Measurements from ENCODE around the gene SERPINB10. TPM values are rescaled to one million over a fixed set of nuclear protein-coding genes. Genes with fewer than 3 reads are reported as not detected.

SERPINB10 gene
- total RNA-seq, 1 experiment from 2014 or later: not detected

- TF ChIP-seq ARID4B (CRISPR knock-in tag; IDR thresholded peaks at IDR 0.05; ENCODE audit: borderline replicate concordance) (no peak), ZNF121 (CRISPR knock-in tag; IDR thresholded peaks at IDR 0.05) (no peak), ZNF532 (CRISPR knock-in tag; IDR thresholded peaks at IDR 0.05; ENCODE audit: borderline replicate concordance) (no peak), USF2 (CRISPR knock-in tag; IDR thresholded peaks at IDR 0.05) (no peak)
- DNase-seq (ENCODE audit: low spot score) (no peak), ATAC-seq (no peak)
- CTCF ChIA-PET: interaction anchor here (0.9 to 1.0 kb wide), 2 partner anchors 10 to 18 kb away, joined by 3 read pairs; no protein-coding TSS in a partner anchor
- no peaks in the 10 kb centered on the region; the same call in 1 of the 2 replicates for H3K36me3 Mint-ChIP-seq
- H3K27ac Mint-ChIP-seq: no peak overlapping the region
- peaks cover 12% of the 10 kb centered on the region for H3K4me1 Mint-ChIP-seq
- no peaks in the 10 kb centered on the region for H3K27me3 Mint-ChIP-seq (ENCODE audit: low read depth)
- POLR2A ChIA-PET: interaction anchor here (0.6 kb wide), 1 partner anchor 154 kb away, joined by 3 read pairs; no protein-coding TSS in a partner anchor
- H3K4me3 Mint-ChIP-seq: no peak overlapping the region
- peaks cover 6% of the 10 kb centered on the region for H3K9me3 Mint-ChIP-seq
These were observed 46.1 kb downstream of the SERPINB10 start for GRCh38 chr18:63953811-63954210.

- no peaks in the 10 kb centered on the region for H3K36me3 Mint-ChIP-seq
- TF ChIP-seq PRRX2 (CRISPR knock-in tag; IDR thresholded peaks at IDR 0.05) (no peak), RELA (CRISPR knock-in tag; IDR thresholded peaks at IDR 0.05; ENCODE audit: borderline replicate concordance) (no peak), MLX (CRISPR knock-in tag; IDR thresholded peaks at IDR 0.05) (no peak), ATF1 (CRISPR knock-in tag; IDR thresholded peaks at IDR 0.05) (no peak), ZNF512 (CRISPR knock-in tag; IDR thresholded peaks at IDR 0.05; ENCODE audit: borderline replicate concordance) (no peak), ZNF263 (CRISPR knock-in tag; IDR thresholded peaks at IDR 0.05; ENCODE audit: low read depth) (no peak), IRF2 (CRISPR knock-in tag; IDR thresholded peaks at IDR 0.05; ENCODE audit: borderline replicate concordance, low read depth) (no peak), PRDM15 (CRISPR knock-in tag; IDR thresholded peaks at IDR 0.05) (no peak), FOXJ3 (CRISPR knock-in tag; IDR thresholded peaks at IDR 0.05; ENCODE audit: borderline replicate concordance) (no peak), NR1H2 (CRISPR knock-in tag; IDR thresholded peaks at IDR 0.05) (no peak), ZNF396 (CRISPR knock-in tag; IDR thresholded peaks at IDR 0.05; ENCODE audit: borderline replicate concordance) (no peak), ZNF232 (CRISPR knock-in tag; IDR thresholded peaks at IDR 0.05) (no peak), NFYB (CRISPR knock-in tag; conservative IDR thresholded peaks at IDR 0.05; ENCODE audit: low read depth) (no peak), IRF1 (CRISPR knock-in tag; IDR thresholded peaks at IDR 0.05) (no peak), NR2C2 (CRISPR knock-in tag; IDR thresholded peaks at IDR 0.05) (no peak)
These were observed 49.0 kb downstream of the SERPINB10 start for GRCh38 chr18:63956755-63957154.

More at GRCh38 chr18:63956755-63957154, 49.0 kb downstream of the SERPINB10 start:
- ChIA-PET CTCF (no interaction called here), POLR2A (no interaction called here)
- Mint-ChIP-seq H3K4me3 (no peak overlapping the region), H3K4me1 (no peaks in the 10 kb centered on the region), H3K27me3 (ENCODE audit: low read depth) (no peaks in the 10 kb centered on the region), H3K27ac (no peak overlapping the region), H3K9me3 (peaks cover under 1% of the 10 kb centered on the region; the same call in 1 of the 2 replicates)
- DNase-seq (ENCODE audit: low spot score) (no peak), ATAC-seq (no peak)
